SU-DHL-6 (cell line): ENCODE measurements around the gene NABP1.

ENCODE experiments used
- EZH2phosphoT487 ChIP-seq: fragments of 200-600 bp; sonication (generic), shearing (Covaris generic); conservative IDR thresholded peaks from 2 replicates; pipeline ENCODE4 v1.6.1; 2018; ENCODE audit warnings: mild to moderate bottlenecking, antibody characterized with exemption, low read length, moderate library complexity, mixed read lengths
- TF ChIP-seq, protein P1 (sequence below): fragments of 200-600 bp; sonication (generic); IDR thresholded peaks from one replicate; pipeline ENCODE4 v1.5.1; 2017; ENCODE audit warnings: antibody characterized with exemption, mild to moderate bottlenecking, low read length, moderate library complexity; ENCODE audit not compliant: insufficient read depth, poor library complexity, severe bottlenecking

DNA sequence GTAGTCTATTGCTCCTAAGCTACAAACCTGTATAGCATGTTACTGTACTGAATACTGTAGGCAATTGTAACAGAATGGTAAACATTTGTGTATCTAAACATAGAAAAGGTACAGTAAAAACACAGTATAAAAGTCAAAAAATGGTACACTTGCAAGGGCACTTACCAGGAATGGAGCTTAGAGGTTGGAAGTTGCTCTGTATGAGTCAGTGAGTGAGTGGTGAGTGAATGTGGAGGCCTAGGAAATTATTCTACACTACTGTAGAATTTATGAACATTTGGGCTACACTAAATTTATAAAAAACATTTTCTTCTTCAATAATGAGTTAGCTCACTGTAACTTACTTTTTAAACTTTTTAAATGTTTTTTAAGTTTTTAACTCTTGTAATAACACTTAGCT, 19.0 kb downstream of the NABP1 start:
- TF ChIP-seq, protein P1, sequence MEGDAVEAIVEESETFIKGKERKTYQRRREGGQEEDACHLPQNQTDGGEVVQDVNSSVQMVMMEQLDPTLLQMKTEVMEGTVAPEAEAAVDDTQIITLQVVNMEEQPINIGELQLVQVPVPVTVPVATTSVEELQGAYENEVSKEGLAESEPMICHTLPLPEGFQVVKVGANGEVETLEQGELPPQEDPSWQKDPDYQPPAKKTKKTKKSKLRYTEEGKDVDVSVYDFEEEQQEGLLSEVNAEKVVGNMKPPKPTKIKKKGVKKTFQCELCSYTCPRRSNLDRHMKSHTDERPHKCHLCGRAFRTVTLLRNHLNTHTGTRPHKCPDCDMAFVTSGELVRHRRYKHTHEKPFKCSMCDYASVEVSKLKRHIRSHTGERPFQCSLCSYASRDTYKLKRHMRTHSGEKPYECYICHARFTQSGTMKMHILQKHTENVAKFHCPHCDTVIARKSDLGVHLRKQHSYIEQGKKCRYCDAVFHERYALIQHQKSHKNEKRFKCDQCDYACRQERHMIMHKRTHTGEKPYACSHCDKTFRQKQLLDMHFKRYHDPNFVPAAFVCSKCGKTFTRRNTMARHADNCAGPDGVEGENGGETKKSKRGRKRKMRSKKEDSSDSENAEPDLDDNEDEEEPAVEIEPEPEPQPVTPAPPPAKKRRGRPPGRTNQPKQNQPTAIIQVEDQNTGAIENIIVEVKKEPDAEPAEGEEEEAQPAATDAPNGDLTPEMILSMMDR, result no peak
- TF ChIP-seq EZH2phosphoT487, result no peak
